Effector memory CD4-positive, alpha-beta T cell (primary cell): ENCODE results near the gene CHD8.
"Not testable (repeated sequence)": the region's sequence is repeated elsewhere in the genome, so short reads cannot be mapped to it uniquely, and the experiment has no call there.

Source experiments
- DNase-seq, 3 donors: peaks; one replicate each; pipeline ENCODE4 v3.0.0-alpha.2; 2020
- H3K27ac ChIP-seq: 2 replicates; pipeline ENCODE4 v1.7.0; 2013; ENCODE audit warnings: mild to moderate bottlenecking, low read length, moderate library complexity; ENCODE audit not compliant: insufficient read depth, poor library complexity, severe bottlenecking
- H3K27me3 ChIP-seq: replicated peaks from 2 replicates; pipeline ENCODE4 v1.7.0; 2013; ENCODE audit warnings: mild to moderate bottlenecking, low read length; ENCODE audit not compliant: insufficient read depth, control insufficient read depth, poor library complexity, severe bottlenecking
- H3K36me3 ChIP-seq: 2 replicates; pipeline ENCODE4 v1.7.0; 2013; ENCODE audit warnings: mild to moderate bottlenecking, low read length, moderate library complexity; ENCODE audit not compliant: control insufficient read depth, insufficient read depth
- H3K4me1 ChIP-seq: 2 replicates; pipeline ENCODE4 v1.7.0; 2013; ENCODE audit warnings: low read length, mild to moderate bottlenecking; ENCODE audit not compliant: control insufficient read depth, insufficient read depth, poor library complexity, severe bottlenecking
- H3K4me3 ChIP-seq: 2 replicates; pipeline ENCODE4 v1.7.0; 2013; ENCODE audit warnings: low read length, low read depth, mild to moderate bottlenecking; ENCODE audit not compliant: insufficient read depth, poor library complexity, severe bottlenecking
- H3K9me3 ChIP-seq: 2 replicates; pipeline ENCODE4 v1.7.0; 2013; ENCODE audit warnings: mild to moderate bottlenecking, low read length, moderate library complexity; ENCODE audit not compliant: control insufficient read depth

The CHD8 gene

GRCh38 chr14:21379338-21379737 is 76.6 kb downstream of the CHD8 start:
- Histone ChIP-seq H3K4me3 (no peak overlapping the region), H3K27me3 (no peaks in the 10 kb centered on the region), H3K4me1 (peaks cover 5% of the 10 kb centered on the region), H3K36me3 (peaks cover 9% of the 10 kb centered on the region), H3K27ac (no peak overlapping the region), H3K9me3 (no peaks in the 10 kb centered on the region)
- no peak for DNase-seq

- Histone ChIP-seq H3K27me3 (no peaks in the 10 kb centered on the region), H3K4me1 (no peaks in the 10 kb centered on the region), H3K36me3 (peaks cover 33% of the 10 kb centered on the region), H3K9me3 (no peaks in the 10 kb centered on the region), H3K4me3 (no peak overlapping the region), H3K27ac (no peak overlapping the region)
- no peak for DNase-seq
Measured at GRCh38 chr14:21373980-21374379, 81.9 kb downstream of the CHD8 start.

GRCh38 chr14:21372814-21373213 is 83.1 kb downstream of the CHD8 start:
- not testable (repeated sequence) for H3K27ac ChIP-seq, H3K4me1 ChIP-seq, H3K4me3 ChIP-seq, H3K27me3 ChIP-seq, DNase-seq, H3K9me3 ChIP-seq
- H3K36me3 ChIP-seq: peaks cover 43% of the 10 kb centered on the region

- Histone ChIP-seq H3K27ac (no peak overlapping the region), H3K4me1 (no peaks in the 10 kb centered on the region), H3K9me3 (no peaks in the 10 kb centered on the region), H3K27me3 (no peaks in the 10 kb centered on the region), H3K36me3 (peaks cover 57% of the 10 kb centered on the region), H3K4me3 (no peak overlapping the region)
- DNase-seq: no peak
Measured at GRCh38 chr14:21369949-21370679, 85.8 kb downstream of the CHD8 start.

- Histone ChIP-seq H3K4me1 (no peaks in the 10 kb centered on the region), H3K4me3 (no peak overlapping the region), H3K27me3 (no peaks in the 10 kb centered on the region), H3K36me3 (peaks cover 82% of the 10 kb centered on the region), H3K9me3 (no peaks in the 10 kb centered on the region), H3K27ac (no peak overlapping the region)
- no peak for DNase-seq
Measured at GRCh38 chr14:21367582-21368144, 88.3 kb downstream of the CHD8 start.

GRCh38 chr14:21356511-21356910 is 99.4 kb downstream of the CHD8 start:
- Histone ChIP-seq H3K27me3 (no peaks in the 10 kb centered on the region), H3K36me3 (peaks cover 77% of the 10 kb centered on the region), H3K9me3 (no peaks in the 10 kb centered on the region), H3K4me1 (no peaks in the 10 kb centered on the region), H3K27ac (no peak overlapping the region), H3K4me3 (no peak overlapping the region)
- no peak for DNase-seq

GRCh38 chr14:21352587-21352986 is 103.3 kb downstream of the CHD8 start:
- H3K27ac ChIP-seq: no peak overlapping the region
- H3K9me3 ChIP-seq: no peaks in the 10 kb centered on the region
- no peaks in the 10 kb centered on the region for H3K27me3 ChIP-seq
- no peak for DNase-seq
- H3K36me3 ChIP-seq: peaks cover 47% of the 10 kb centered on the region
- H3K4me3 ChIP-seq: no peak overlapping the region
- H3K4me1 ChIP-seq: no peaks in the 10 kb centered on the region

GRCh38 chr14:21350539-21350938 is 105.4 kb downstream of the CHD8 start:
- Histone ChIP-seq H3K36me3 (peaks cover 31% of the 10 kb centered on the region), H3K4me1 (no peaks in the 10 kb centered on the region), H3K4me3 (no peak overlapping the region), H3K27me3 (no peaks in the 10 kb centered on the region), H3K27ac (no peak overlapping the region), H3K9me3 (no peaks in the 10 kb centered on the region)
- DNase-seq: no peak

- no peak for DNase-seq
- H3K4me1 ChIP-seq: no peaks in the 10 kb centered on the region
- H3K27me3 ChIP-seq: no peaks in the 10 kb centered on the region
- no peak overlapping the region for H3K27ac ChIP-seq
- H3K36me3 ChIP-seq: peaks cover 14% of the 10 kb centered on the region
- no peaks in the 10 kb centered on the region for H3K9me3 ChIP-seq
- no peak overlapping the region for H3K4me3 ChIP-seq
Measured at GRCh38 chr14:21347201-21347600, 108.7 kb downstream of the CHD8 start.

- Histone ChIP-seq H3K9me3 (no peaks in the 10 kb centered on the region), H3K27ac (no peak overlapping the region), H3K36me3 (peaks cover 8% of the 10 kb centered on the region)
Measured at GRCh38 chr14:21346532-21347135, 109.3 kb downstream of the CHD8 start.

More at GRCh38 chr14:21346532-21347135, 109.3 kb downstream of the CHD8 start:
- Histone ChIP-seq H3K4me1 (no peaks in the 10 kb centered on the region), H3K4me3 (no peak overlapping the region), H3K27me3 (no peaks in the 10 kb centered on the region)
- DNase-seq: no peak
